GM10266 (cell line): Measurements from ENCODE around the gene PCBP1.
"Not testable (repeated sequence)": the region's sequence is repeated elsewhere in the genome, so short reads cannot be mapped to it uniquely, and the experiment has no call there.

Source experiments
- DNase-seq: peaks from one replicate; pipeline ENCODE4 v3.0.0; 2012; ENCODE audit errors: extremely low spot score
- TF ChIP-seq, protein P1 (sequence below): IDR thresholded peaks from 2 replicates; pipeline ENCODE4 v1.5.1; 2012; ENCODE audit warnings: mild to moderate bottlenecking, low read depth; ENCODE audit not compliant: control insufficient read depth, insufficient read depth; ENCODE audit errors: missing control alignments

Gene PCBP1

DNA sequence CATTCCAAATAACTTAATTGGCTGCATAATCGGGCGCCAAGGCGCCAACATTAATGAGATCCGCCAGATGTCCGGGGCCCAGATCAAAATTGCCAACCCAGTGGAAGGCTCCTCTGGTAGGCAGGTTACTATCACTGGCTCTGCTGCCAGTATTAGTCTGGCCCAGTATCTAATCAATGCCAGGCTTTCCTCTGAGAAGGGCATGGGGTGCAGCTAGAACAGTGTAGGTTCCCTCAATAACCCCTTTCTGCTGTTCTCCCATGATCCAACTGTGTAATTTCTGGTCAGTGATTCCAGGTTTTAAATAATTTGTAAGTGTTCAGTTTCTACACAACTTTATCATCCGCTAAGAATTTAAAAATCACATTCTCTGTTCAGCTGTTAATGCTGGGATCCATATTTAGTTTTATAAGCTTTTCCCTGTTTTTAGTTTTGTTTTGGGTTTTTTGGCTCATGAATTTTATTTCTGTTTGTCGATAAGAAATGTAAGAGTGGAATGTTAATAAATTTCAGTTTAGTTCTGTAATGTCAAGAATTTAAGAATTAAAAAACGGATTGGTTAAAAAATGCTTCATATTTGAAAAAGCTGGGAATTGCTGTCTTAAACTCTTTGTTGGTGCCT is 1.4 kb downstream of the PCBP1 start:
- DNase-seq = no peak
- TF ChIP-seq, protein P1, sequence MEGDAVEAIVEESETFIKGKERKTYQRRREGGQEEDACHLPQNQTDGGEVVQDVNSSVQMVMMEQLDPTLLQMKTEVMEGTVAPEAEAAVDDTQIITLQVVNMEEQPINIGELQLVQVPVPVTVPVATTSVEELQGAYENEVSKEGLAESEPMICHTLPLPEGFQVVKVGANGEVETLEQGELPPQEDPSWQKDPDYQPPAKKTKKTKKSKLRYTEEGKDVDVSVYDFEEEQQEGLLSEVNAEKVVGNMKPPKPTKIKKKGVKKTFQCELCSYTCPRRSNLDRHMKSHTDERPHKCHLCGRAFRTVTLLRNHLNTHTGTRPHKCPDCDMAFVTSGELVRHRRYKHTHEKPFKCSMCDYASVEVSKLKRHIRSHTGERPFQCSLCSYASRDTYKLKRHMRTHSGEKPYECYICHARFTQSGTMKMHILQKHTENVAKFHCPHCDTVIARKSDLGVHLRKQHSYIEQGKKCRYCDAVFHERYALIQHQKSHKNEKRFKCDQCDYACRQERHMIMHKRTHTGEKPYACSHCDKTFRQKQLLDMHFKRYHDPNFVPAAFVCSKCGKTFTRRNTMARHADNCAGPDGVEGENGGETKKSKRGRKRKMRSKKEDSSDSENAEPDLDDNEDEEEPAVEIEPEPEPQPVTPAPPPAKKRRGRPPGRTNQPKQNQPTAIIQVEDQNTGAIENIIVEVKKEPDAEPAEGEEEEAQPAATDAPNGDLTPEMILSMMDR = no peak

DNA sequence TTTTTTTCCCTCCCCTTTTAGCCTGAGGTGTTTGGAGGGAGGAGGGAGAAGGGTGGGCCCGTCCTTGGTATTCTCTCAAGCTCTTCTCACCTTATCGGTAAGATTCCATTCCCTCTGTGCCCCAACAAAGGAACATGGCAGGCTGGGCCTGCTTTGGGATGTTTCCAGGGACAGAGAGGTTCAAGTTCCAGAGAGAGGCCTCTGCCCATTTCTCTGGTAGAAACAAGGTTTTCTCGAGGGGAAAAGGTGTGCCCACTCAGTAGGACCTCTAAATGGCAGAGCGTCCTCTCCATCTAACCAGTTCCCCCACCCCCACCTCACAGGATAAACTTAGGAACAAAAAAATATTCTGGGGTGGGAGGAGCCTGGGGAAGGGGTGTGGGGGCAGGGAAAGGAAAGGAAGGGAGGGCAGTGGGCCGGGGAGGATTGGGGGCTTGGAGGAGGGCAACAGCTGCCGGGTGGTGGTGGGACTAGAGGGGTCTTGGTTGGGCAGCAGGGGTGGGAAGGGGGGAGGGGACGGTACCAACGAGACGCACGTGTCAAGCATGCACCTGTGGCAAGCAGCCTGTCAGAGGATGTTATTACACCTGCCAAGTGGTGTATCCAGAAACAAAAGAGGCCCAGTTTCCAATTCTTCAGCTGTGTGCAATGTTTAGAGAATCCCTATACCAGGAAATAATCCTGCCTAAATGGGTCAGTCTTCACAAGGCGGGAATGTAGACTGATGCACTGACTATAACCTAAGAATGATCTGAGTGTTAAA is 2.1 kb downstream of the PCBP1 start:
- no peak for DNase-seq
- TF ChIP-seq, protein P1 = no peak

DNA sequence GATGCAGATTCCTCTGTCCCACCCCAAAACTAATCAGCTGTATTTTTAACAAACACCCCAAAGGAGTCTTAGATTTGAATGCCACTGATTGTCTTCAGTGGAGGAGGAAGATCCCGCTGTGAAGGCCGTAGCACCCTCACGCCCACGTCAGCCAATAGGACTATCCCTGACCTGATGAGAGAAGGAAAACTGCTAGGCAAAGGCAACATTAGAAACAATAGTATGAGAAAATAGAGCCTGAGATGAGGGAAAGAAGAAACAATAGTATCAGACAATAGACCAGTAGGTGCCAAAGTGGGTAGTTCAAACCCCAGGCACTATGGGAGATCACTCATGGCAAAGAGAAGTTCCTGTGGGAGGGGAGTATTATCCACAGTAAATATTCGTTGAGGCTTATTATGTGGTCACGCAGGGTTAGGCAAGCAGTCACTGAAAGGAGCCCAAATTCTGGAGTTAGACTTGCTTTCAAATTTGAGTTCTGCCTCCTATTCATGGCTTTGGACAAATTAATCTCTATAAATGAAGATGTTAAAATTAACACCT is 2.8 kb downstream of the PCBP1 start:
- DNase-seq = no peak
- TF ChIP-seq, protein P1 = no peak

DNA sequence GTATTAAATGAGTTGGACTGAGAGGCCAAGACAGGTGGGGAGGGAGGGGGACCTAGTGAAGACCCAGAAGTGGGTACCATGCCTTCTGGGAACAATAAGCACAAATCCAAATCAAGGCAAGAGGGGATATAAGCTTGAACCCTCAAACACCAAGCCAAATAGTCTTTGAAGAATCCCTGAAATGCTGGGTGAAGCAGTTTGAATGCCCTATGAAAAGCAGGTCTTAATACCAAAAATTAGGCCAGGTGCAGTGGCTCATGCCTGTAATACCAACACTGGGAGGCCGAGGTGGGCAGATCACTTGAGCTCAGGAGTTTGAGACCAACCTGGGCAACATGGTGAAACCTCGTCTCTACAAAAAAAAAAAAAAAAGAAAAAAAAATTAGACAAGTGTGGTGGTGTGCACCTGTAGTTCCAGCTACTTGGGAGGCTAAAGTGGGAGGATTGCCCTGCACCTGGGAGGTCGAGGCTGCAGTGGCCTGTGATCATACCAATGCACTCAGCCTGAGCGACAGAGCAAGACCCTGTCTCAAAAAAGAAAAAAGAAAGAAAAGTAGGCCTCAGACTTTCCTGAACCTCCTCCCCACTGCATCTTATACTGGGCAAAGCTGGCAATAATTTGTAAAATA is 3.5 kb downstream of the PCBP1 start:
- TF ChIP-seq, protein P1 = no peak
- no peak for DNase-seq

DNA sequence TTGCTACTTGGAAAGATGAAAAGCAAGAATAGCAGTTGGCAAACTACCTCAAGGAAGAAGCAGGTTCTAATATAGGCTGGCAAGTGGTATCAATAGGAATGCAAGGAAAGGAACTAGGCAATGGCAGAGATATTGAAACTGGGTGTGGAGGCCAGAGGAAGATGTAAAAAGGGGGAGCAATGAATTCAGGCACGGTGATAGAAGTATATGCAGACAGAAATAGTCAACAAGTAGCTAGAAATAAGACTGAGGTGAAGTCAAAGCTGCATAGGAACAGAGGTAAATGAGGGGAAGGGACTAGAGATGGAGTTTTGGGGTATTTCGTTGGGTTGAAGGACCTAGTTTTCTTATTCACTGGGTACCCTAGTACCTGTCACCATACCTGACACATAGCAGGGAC is 4.1 kb downstream of the PCBP1 start:
- TF ChIP-seq, protein P1 = no peak
- no peak for DNase-seq

DNA sequence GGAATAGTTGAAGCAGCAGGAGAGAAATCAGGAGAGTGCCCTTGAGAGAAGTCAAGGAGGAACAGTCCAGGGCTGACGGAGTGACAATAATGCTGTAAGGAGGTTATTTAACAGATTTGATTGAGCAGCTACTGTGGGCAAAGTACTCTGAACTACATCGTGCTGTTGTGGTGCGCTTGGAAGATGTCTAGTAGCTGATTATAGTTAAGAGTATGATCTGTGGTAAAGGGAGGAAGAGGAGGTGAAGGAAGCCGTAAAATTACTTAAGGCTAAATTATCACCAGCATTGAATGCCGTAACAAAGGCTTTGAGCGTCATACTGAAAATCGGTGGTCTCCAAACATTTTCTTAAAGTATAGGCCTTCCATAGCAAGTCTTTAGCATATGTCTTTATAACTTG is 4.5 kb downstream of the PCBP1 start:
- TF ChIP-seq, protein P1 = no peak
- DNase-seq = no peak

DNA sequence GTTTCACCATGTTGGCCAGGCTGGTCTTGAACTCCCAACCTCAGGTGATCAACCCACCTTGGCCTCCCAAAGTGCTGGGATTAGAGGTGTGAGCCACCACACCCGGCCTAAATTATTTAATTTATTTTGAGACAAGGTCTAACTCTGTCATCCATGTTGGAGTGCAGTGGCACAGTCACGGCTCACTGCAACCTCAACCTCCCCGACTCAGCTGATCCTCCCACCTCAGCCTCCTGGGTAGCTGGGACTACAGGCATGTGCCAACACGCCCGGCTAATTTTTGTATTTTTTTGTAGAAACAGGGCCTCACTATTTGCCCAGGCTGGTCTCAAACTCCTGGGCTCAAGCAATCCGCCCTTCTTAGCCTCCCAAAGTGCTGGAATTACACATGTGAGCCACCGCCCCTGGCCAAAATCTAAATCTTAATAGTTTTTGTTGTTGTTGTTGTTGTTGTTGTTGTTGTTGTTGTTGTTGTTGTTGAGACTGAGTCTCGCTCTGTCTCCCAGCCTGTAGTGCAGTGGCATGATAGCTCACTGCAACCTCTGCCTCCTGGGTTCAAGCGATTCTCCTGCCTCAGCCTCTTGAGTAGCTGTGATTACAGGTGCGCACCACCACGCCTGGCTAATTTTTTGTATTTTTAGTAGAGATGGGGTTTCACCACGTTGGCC is 5.4 kb downstream of the PCBP1 start:
- DNase-seq = not testable (repeated sequence)
